Activated naive CD4-positive, alpha-beta T cell treated with anti-CD3 and anti-CD28 coated beads, Interleukin-2, amount 50 U/mL, for 24 hours (primary cell): ENCODE data around the gene NPR1.
"Not testable (repeated sequence)": the region's sequence is repeated elsewhere in the genome, so short reads cannot be mapped to it uniquely, and the experiment has no call there.

Experiments
- H3K27ac Mint-ChIP-seq: one replicate; pipeline ENCODE4 v1.8.0; 2021; ENCODE audit warnings: mild to moderate bottlenecking, mixed read lengths
- H3K27me3 Mint-ChIP-seq: one replicate; pipeline ENCODE4 v1.8.0; 2021; ENCODE audit warnings: mixed read lengths
- H3K36me3 Mint-ChIP-seq: one replicate; pipeline ENCODE4 v1.8.0; 2021; ENCODE audit warnings: mixed read lengths
- H3K4me1 Mint-ChIP-seq: one replicate; pipeline ENCODE4 v1.8.0; 2021; ENCODE audit warnings: mixed read lengths
- H3K4me3 Mint-ChIP-seq: one replicate; pipeline ENCODE4 v1.8.0; 2021; ENCODE audit warnings: mild to moderate bottlenecking, mixed read lengths
- H3K9me3 Mint-ChIP-seq: one replicate; pipeline ENCODE4 v1.8.0; 2021; ENCODE audit warnings: mixed read lengths

The NPR1 gene

DNA sequence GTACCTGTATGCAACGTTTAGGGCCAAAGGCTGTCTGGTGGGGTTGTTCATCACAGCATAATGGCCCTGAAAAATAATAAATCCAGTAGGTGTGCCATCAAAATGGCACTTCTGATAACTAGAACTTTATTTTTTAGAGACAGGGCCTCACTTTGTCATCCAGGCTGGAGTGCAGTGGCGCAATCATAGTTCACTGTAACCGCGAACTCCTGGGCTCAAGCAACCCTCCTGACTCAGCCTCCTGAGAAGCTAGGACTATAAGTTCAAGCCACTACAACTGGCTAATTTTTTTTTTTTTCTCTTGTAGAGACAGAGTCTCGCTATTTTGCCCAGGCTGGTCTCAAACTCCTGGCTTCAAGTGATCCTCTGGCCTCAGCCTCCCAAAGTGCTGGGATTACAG is 15.3 kb upstream of the NPR1 start:
- Mint-ChIP-seq H3K4me1 (peaks cover 29% of the 10 kb centered on the region), H3K36me3 (peaks cover 29% of the 10 kb centered on the region), H3K4me3 (no peak overlapping the region), H3K27me3 (no peaks in the 10 kb centered on the region), H3K9me3 (no peaks in the 10 kb centered on the region), H3K27ac (no peak overlapping the region)

DNA sequence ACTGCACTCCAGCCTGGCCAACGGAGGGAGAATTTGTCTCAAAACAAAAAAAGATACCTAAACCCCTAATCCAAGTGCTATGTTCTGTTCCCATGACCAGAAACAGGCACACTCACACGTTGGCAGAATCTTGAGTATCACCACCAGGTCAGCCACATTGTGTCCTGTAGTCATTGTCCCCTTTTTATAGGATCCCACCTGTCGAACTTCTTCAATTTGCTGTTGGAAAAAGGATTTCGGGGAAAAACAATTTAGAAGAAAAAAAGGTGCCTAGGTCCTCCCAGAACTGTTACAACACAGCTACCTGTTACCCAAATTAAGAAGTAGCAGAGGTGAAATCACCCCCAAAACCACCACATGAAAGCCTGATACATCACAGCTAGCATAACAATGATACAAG is 11.0 kb upstream of the NPR1 start:
- Mint-ChIP-seq H3K4me3 (no peak overlapping the region), H3K27ac (peak overlapping the region; percentile 77), H3K9me3 (no peaks in the 10 kb centered on the region), H3K4me1 (peaks cover 31% of the 10 kb centered on the region), H3K27me3 (no peaks in the 10 kb centered on the region), H3K36me3 (peaks cover 37% of the 10 kb centered on the region)

DNA sequence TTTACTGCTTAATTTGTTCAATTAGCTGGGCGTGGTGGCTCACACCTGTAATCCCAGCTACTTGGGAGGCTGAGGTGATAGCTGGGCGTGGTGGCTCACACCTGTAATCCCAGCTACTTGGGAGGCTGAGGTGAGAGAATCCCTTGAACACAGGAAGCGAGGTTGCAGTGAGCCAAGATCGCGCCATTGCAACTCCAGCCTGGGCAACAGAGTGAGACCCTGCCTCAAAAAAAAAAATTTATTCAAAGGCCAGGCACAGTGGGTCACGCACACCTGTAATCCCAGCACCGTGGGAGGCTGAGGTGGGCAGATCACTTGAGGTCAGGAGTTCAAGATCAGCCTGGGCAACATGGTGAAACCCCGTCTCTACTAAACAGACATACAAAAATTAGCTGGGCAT is 9.8 kb upstream of the NPR1 start:
- not testable (repeated sequence) for H3K27me3 Mint-ChIP-seq, H3K4me3 Mint-ChIP-seq, H3K9me3 Mint-ChIP-seq, H3K27ac Mint-ChIP-seq
- H3K4me1 Mint-ChIP-seq: peaks cover 31% of the 10 kb centered on the region
- peaks cover 37% of the 10 kb centered on the region for H3K36me3 Mint-ChIP-seq

DNA sequence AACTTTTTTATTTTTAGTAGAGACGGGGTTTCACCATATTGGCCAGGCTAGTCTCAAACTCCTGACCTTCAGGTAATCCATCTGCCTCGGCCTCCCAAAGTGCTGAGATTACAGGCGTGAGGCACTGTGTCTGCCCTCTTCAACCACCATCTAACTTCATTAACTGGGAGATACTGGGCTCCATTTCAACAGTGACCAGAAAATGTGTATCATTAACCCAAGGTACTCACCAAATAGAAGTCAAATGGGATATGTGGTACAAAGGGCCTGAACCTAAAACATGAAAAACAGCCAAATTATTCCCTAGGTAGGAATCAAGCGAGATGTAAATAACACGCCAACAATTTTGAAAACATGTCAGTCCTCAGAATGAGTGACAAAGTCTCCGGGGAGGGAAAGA is 8.9 kb upstream of the NPR1 start:
- Mint-ChIP-seq H3K9me3 (no peaks in the 10 kb centered on the region), H3K4me1 (peaks cover 31% of the 10 kb centered on the region), H3K27ac (no peak overlapping the region), H3K36me3 (peaks cover 33% of the 10 kb centered on the region), H3K4me3 (no peak overlapping the region), H3K27me3 (no peaks in the 10 kb centered on the region)

DNA sequence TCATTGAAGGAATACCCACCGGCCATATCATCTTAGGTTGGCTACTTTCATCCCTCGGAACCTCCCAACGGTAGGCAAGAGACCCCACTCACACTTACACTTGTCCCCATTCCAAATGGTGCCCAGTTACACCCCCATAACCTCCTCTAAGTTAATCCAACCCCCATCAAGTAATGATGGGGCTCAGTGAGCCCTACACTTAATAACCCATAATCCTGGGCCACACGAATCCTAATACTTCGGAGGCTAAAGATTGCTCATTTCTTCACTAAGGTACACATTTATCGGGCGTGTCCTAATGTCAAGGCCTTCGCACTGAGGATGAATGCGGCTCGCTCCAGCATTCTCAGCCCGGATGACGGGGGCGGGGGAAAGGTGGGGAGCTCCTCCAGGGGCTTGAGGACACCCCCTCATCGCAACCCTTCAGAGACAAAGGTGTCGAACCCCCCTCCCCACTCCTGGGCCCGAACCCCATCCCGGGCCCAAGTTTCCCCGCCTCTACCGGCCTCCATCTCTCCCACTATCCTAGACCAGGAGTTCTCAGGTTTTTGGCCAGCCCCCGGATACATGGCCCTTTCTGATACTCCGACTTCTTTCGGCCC is 8.1 kb upstream of the NPR1 start:
- no peaks in the 10 kb centered on the region for H3K9me3 Mint-ChIP-seq
- peaks cover 31% of the 10 kb centered on the region for H3K4me1 Mint-ChIP-seq
- peaks cover 29% of the 10 kb centered on the region for H3K36me3 Mint-ChIP-seq
- H3K27me3 Mint-ChIP-seq: no peaks in the 10 kb centered on the region
- H3K4me3 Mint-ChIP-seq: no peak overlapping the region
- H3K27ac Mint-ChIP-seq: no peak overlapping the region

DNA sequence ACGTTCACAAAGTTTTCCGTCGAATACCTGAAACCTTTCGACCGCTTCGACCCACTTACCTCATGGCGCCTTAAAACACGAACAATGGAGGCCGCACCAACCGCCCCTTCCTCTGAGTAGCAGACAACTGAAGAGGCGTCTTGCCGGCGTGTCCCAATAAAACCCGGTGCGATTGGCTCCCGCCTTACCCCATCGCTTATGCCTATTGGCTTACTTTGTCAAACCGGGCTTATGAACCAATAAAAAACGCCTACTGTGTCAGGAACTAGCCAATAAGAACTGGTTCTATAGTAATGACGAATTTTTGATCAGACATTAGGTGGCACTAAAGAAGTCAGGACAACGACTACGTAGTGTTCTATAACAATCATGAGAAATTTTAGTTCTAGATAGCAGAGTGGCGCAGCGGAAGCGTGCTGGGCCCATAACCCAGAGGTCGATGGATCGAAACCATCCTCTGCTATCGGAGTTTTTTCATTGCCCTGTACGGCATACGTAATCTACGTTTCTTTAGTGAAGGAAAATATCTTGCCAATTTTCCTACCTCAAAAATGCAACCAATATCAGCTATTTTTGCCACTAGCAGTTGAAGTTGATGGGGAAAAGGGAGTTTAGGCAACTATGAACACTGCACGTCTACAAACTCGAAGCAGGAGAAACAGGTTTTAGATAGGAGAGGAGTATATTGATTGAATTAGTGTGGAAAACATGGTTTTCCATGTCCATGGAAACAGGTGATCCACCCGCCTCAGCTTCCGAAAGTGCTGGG is 7.4 kb upstream of the NPR1 start, which contains the start of gene ILF2:
Gene ILF2 (minus strand): TSS at position 135 of the 769 bp plus-strand sequence. CDS start 71 bp downstream, at position 64.
- H3K4me3 Mint-ChIP-seq: no peak within 1 kb of the TSS
- H3K4me1 Mint-ChIP-seq: peaks cover 28% of the 10 kb centered on the region
- H3K27me3 Mint-ChIP-seq: no peaks in the 10 kb centered on the region
- H3K9me3 Mint-ChIP-seq: no peaks in the 10 kb centered on the region
- no peak within 1 kb of the TSS for H3K27ac Mint-ChIP-seq
- H3K36me3 Mint-ChIP-seq: peaks cover 25% of the 10 kb centered on the region

DNA sequence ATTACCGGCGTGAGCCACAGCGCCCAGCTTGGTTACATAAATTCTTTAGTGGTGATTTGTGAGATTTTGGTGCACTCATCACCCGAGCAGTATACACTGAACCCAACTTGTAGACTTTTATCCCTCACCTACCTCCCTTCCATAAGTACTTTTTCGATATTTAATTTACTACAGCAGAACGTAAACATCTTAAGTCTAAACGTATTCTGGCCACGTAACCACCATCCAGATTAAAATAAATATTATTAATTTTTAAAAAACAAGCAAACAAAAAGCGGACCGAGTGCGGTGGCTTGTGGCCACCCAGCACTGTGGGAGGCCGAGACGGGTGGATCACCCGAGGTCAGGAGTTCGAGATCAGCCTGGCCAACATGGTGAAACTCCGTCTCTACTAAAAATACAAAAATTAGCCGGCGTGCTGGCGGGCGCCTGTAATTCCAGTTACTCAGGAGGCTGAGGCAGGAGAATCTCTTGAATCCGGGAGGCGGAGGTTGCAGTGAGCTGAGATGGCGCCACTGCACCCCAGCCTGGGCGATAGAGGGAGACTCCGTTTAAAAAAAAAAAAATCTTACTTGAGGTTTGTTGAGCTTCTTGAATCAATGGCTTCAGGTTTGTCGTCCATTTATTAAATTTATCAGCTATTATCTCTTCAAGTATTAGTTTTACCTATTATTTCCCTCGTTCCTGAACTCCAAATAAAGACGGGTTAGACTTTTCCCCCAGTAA is 6.7 kb upstream of the NPR1 start:
- not testable (repeated sequence) for H3K27me3 Mint-ChIP-seq, H3K9me3 Mint-ChIP-seq, H3K4me3 Mint-ChIP-seq
- Mint-ChIP-seq H3K27ac (peak overlapping the region; percentile 81), H3K36me3 (peaks cover 25% of the 10 kb centered on the region), H3K4me1 (peaks cover 28% of the 10 kb centered on the region)

DNA sequence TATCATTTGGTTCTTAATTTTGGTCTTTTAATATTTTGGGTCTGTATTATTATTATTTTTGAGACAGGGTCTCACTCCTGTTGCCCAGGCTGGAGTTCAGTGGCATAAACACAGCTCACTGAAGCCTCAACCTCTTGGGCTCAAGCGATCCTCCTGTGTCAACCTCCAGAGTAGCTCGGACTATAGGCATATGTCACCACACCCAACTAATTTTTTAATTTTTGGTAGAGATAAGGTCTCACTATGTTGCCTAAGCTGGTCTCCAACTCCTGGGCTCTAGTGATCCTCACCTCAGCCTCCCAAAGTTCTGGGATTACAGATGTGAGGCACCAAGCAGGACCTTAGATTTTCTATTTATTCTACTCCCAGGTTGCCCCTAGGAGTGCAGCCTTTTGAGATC is 5.0 kb upstream of the NPR1 start:
- Mint-ChIP-seq H3K4me3 (no peak overlapping the region), H3K4me1 (peaks cover 26% of the 10 kb centered on the region), H3K27ac (no peak overlapping the region), H3K9me3 (no peaks in the 10 kb centered on the region), H3K27me3 (peaks cover 10% of the 10 kb centered on the region), H3K36me3 (peaks cover 11% of the 10 kb centered on the region)

DNA sequence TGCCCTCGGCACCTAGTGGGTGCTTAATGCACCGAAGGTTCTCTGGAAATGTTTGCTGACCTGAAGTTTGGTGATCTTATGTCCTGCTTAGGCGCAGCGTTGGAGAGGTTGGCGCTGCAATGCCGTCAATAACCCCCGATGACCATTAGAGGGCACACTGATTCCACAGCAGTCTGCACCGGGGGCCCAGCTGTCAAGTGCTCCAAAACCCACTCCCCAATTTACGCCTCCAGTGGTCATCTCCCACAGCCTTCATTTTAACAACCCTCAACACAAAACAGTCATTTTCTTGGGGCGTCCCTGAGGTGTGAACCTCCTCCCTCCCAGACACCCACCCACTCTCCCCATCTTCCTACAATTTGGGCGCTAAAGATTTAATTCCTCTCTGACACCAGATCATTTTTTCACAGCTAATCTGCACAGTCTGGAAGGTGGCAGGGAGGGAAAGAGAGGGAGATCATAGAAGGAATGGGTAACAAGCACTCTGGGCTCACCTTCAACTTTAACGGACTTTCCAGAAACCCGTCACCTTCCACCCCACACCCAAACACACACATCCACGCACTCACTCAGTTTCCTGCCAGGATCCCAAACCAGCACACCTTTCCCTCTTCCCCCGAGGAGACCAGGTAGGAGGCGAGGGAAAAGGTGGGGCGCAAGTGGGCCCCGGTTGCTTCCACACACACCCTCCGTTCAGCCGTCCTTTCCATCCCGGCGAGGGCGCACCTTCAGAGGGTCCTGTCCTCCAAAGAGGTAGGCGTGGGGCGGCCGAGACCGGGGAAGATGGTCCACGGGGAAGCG is 570 bp upstream of the NPR1 start:
- Mint-ChIP-seq H3K4me3 (peak overlapping the region; percentile 79), H3K27ac (no peak overlapping the region), H3K9me3 (no peaks in the 10 kb centered on the region), H3K36me3 (no peaks in the 10 kb centered on the region), H3K4me1 (peaks cover 24% of the 10 kb centered on the region), H3K27me3 (peaks cover 26% of the 10 kb centered on the region)

DNA sequence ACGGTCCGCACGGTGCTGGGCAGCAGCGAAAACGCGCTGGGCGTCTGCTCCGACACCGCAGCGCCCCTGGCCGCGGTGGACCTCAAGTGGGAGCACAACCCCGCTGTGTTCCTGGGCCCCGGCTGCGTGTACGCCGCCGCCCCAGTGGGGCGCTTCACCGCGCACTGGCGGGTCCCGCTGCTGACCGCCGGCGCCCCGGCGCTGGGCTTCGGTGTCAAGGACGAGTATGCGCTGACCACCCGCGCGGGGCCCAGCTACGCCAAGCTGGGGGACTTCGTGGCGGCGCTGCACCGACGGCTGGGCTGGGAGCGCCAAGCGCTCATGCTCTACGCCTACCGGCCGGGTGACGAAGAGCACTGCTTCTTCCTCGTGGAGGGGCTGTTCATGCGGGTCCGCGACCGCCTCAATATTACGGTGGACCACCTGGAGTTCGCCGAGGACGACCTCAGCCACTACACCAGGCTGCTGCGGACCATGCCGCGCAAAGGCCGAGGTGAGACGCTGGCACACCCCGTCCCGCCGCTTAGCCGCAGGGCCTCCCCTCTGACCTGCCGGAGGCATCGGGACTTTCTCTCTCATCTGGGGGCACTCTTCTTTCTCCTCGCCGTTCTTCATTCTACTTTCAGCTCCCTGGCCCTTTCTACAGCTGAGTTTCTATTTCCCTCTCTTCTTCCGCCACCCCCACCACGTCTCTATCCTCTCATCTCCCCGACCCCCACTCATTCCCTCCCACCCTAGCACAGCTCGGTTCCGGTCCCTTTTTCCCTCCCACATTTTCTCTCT is 1.0 kb downstream of the NPR1 start:
- no peak overlapping the region for H3K27ac Mint-ChIP-seq
- no peaks in the 10 kb centered on the region for H3K9me3 Mint-ChIP-seq
- H3K36me3 Mint-ChIP-seq: no peaks in the 10 kb centered on the region
- peaks cover 24% of the 10 kb centered on the region for H3K4me1 Mint-ChIP-seq
- H3K4me3 Mint-ChIP-seq: peak overlapping the region; percentile 86
- peaks cover 27% of the 10 kb centered on the region for H3K27me3 Mint-ChIP-seq

DNA sequence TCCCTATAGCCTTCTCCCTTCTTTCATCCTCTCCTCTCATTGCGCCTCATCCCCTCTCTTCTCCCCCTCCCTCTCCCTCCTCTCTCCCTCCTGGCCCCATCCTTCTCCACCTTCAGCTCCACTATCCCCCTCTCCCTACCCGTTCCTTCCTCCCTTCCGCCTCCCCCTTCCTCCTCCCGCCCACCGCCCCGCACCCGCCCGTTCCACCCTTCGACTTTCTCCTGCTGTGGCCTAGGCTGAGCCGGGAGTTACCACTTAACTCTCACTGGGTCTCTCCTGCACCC is 1.6 kb downstream of the NPR1 start:
- Mint-ChIP-seq H3K36me3 (no peaks in the 10 kb centered on the region), H3K27me3 (peaks cover 27% of the 10 kb centered on the region), H3K4me3 (peak overlapping the region; percentile 86), H3K27ac (no peak overlapping the region), H3K9me3 (no peaks in the 10 kb centered on the region), H3K4me1 (peaks cover 24% of the 10 kb centered on the region)

DNA sequence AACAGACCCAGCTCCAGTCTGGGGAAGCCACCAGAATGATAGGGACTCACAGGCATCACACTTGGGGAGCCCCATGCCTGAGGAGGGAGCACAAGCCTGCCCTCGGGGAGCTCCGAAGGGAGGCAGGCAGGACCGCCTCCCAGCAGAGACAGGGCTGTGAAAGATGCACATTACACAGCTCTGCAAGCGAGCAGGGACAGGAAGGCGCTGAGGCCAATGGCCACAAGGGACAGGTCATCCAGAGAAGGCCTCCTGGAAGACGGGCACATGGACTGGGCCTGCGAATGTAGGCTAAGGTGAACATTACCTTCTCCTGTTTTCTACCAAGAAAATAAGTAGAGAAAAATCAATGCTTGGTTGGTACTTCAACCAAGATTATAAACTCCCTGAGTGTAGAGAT is 4.2 kb downstream of the NPR1 start:
- Mint-ChIP-seq H3K27me3 (peaks cover 23% of the 10 kb centered on the region), H3K36me3 (no peaks in the 10 kb centered on the region)

DNA sequence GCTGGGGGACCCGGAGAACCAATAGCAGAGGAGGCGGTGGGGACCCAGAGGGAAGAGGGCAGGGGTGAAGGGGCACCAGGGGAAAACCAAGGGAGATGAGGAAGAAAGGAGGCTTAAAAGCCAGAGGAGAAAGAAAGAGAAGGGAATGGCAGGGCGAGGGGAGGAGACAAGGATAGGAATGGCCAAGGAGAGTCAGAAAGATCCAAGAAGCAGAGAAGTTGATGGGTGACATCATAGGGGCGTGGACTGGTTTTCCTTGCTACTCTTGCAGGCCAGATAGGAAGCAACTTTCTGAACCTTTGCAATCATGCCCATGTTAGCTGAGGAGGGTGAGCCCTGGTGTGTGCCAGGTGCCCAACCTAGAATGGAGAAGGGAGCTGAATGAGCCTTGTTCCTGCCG is 5.4 kb downstream of the NPR1 start:
- H3K4me1 Mint-ChIP-seq: peaks cover 10% of the 10 kb centered on the region
- no peaks in the 10 kb centered on the region for H3K36me3 Mint-ChIP-seq
- no peak overlapping the region for H3K4me3 Mint-ChIP-seq
- peaks cover 15% of the 10 kb centered on the region for H3K27me3 Mint-ChIP-seq
- no peak overlapping the region for H3K27ac Mint-ChIP-seq
- no peaks in the 10 kb centered on the region for H3K9me3 Mint-ChIP-seq

More for the DNA sequence above, 4.2 kb downstream of the NPR1 start:
- no peak overlapping the region for H3K27ac Mint-ChIP-seq
- H3K4me1 Mint-ChIP-seq: peaks cover 20% of the 10 kb centered on the region
- no peaks in the 10 kb centered on the region for H3K9me3 Mint-ChIP-seq
- H3K4me3 Mint-ChIP-seq: no peak overlapping the region

DNA sequence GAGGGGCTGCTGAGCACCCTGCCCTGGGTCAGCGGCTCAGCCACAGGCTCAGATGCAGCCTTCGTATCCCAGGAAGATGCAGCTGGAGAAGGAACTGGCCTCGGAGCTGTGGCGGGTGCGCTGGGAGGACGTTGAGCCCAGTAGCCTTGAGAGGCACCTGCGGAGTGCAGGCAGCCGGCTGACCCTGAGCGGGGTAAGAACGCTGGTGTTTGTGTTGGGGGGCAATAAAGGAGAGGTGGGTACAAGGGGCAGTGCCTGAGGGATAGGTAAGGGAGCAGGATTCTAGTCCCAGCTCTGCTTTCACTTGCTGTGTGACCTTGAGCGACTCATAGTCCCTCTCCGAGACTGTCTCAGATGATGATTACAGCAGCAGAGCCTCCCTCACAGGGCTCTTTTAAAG is 6.4 kb downstream of the NPR1 start:
- Mint-ChIP-seq H3K36me3 (no peaks in the 10 kb centered on the region), H3K27ac (no peak overlapping the region), H3K4me1 (peaks cover 6% of the 10 kb centered on the region), H3K4me3 (no peak overlapping the region), H3K27me3 (peaks cover 11% of the 10 kb centered on the region), H3K9me3 (no peaks in the 10 kb centered on the region)
